HepG2 (cell line): ENCODE results near the gene SLC5A8. TPM values are rescaled to one million over a fixed set of nuclear protein-coding genes. Genes with fewer than 3 reads are reported as not detected.

Source experiments
- ATAC-seq: fragments of 200-7000 bp; cut with Tn5 transposase; 3 replicates; pipeline ENCODE4 v1.9.1; 2020; ENCODE audit warnings: mild to moderate bottlenecking, moderate library complexity
- BruUV-seq: library from RNA; stranded (reverse); fragments of 400-500 nt; replicated peaks from 2 replicates; lab custom pipeline; 2021; lab: Mats Ljungman, UMichigan
- CTCF ChIA-PET: fragments of 300-600 bp; formaldehyde crosslinking; extraction: SDS; loops from one replicate; lab custom pipeline; 2021; ENCODE audit warnings: low total read pairs, inconsistent platforms, low intra/inter-chr PET ratio; lab: Yijun Ruan, JAX
- POLR2A ChIA-PET: fragments of 350-600 bp; sonication (Branson Sonifier 250); formaldehyde crosslinking; loops from one replicate; lab custom pipeline; 2020; ENCODE audit warnings: antibody characterized with exemption, inconsistent platforms; lab: Yijun Ruan, JAX
- DNase-seq: peaks from one replicate; pipeline ENCODE4 v3.0.0-alpha.2; 2015; ENCODE audit warnings: low spot score
- FAIRE-seq: peaks from 3 replicates; lab custom pipeline; 2011; peaks lifted over from hg19 to GRCh38; lab: Jason Lieb, UNC
- H2AFZ ChIP-seq: one replicate; pipeline ENCODE4 v1.6.1; 2011; ENCODE audit warnings: low read length, inconsistent platforms
- H3K27ac ChIP-seq: fragments of 300-600 bp; 3 replicates; pipeline ENCODE4 v1.8.0; 2011; ENCODE audit warnings: mixed run types, mild to moderate bottlenecking, mixed read lengths, low read length, inconsistent platforms; ENCODE audit not compliant: insufficient read depth; ENCODE audit errors: extremely low read length
- H3K27me3 ChIP-seq, 2 experiments: fragments of 200-600 bp in 1 of 2; 2 replicates in 1 of 2; 3 replicates in 1 of 2; pipeline versions ENCODE4 v1.6.0 to v1.8.0; 2011; ENCODE audit warnings: low read length in 2 of 2, mild to moderate bottlenecking in 2 of 2, moderate library complexity in 2 of 2, inconsistent platforms in 1 of 2; ENCODE audit not compliant: insufficient read depth in 2 of 2, control insufficient read depth in 1 of 2
- H3K36me3 ChIP-seq, 2 experiments: fragments of 200-600 bp in 1 of 2; replicated peaks in 1 of 2; 2 replicates in 1 of 2; 3 replicates in 1 of 2; pipeline versions ENCODE4 v1.5.1 to v1.8.0; 2011; ENCODE audit warnings: low read length in 2 of 2, inconsistent platforms in 1 of 2; ENCODE audit not compliant: insufficient read depth in 2 of 2, control insufficient read depth in 1 of 2
- H3K4me1 ChIP-seq: 2 replicates; pipeline ENCODE4 v1.5.1; 2012; ENCODE audit warnings: low read length, inconsistent platforms; ENCODE audit not compliant: insufficient read depth
- H3K4me2 ChIP-seq: 2 replicates; pipeline ENCODE4 v1.6.0; 2011; ENCODE audit warnings: low read depth, low read length, inconsistent platforms
- H3K4me3 ChIP-seq, 3 experiments: fragments of 200-600 bp in 1 of 3; sonication (generic), shearing (Covaris generic) in 1 of 3; replicated peaks in 1 of 3; 2 replicates each; pipeline ENCODE4 v1.5.1; 2011 to 2016; ENCODE audit warnings: low read length in 3 of 3, inconsistent platforms in 2 of 3, low read depth in 2 of 3, mild to moderate bottlenecking in 2 of 3, control low read depth in 1 of 3, mixed read lengths in 1 of 3; ENCODE audit not compliant: insufficient read depth in 1 of 3
- H3K79me2 ChIP-seq: one replicate; pipeline ENCODE4 v1.6.1; 2011; ENCODE audit warnings: low read length, inconsistent platforms; ENCODE audit not compliant: insufficient read depth
- H3K9ac ChIP-seq: 2 replicates; pipeline ENCODE4 v1.6.0; 2011; ENCODE audit warnings: mild to moderate bottlenecking, low read depth, low read length, inconsistent platforms; ENCODE audit not compliant: insufficient read depth
- H3K9me3 ChIP-seq: 2 replicates; pipeline ENCODE4 v1.5.1; 2012; ENCODE audit warnings: mild to moderate bottlenecking, low read length
- H4K20me1 ChIP-seq: 2 replicates; pipeline ENCODE4 v1.6.0; 2011; ENCODE audit warnings: inconsistent platforms, mild to moderate bottlenecking, low read length, moderate library complexity; ENCODE audit not compliant: insufficient read depth
- CBX2 ChIP-seq, 2 experiments: fragments of 200-600 bp in 1 of 2; sonication (generic); formaldehyde crosslinking in 1 of 2; IDR thresholded peaks; 2 replicates each; pipeline versions ENCODE4 v1.7.0 to v1.8.1; 2018 to 2022; ENCODE audit warnings: low read depth in 2 of 2, low read length in 1 of 2, mild to moderate bottlenecking in 1 of 2, missing genetic modification reagents in 1 of 2
- GPBP1L1 ChIP-seq: sonication (generic); formaldehyde crosslinking; IDR thresholded peaks from 2 replicates; pipeline ENCODE4 v1.5.0; 2020; ENCODE audit warnings: mild to moderate bottlenecking, missing genetic modification reagents
- ISL2 ChIP-seq: sonication (generic); formaldehyde crosslinking; IDR thresholded peaks from 2 replicates; pipeline ENCODE4 v1.5.0; 2020; ENCODE audit warnings: missing genetic modification reagents
- JARID2 ChIP-seq: sonication (generic); formaldehyde crosslinking; IDR thresholded peaks from 2 replicates; pipeline ENCODE4 v1.8.1; 2023; ENCODE audit warnings: missing genetic modification reagents, inconsistent platforms; ENCODE audit not compliant: insufficient replicate concordance
- MLLT10 ChIP-seq: sonication (generic); formaldehyde crosslinking; IDR thresholded peaks from 2 replicates; pipeline ENCODE4 v1.4.0; 2020; ENCODE audit warnings: missing genetic modification reagents
- NFE2L2 ChIP-seq: fragments of 150-350 bp; IDR thresholded peaks from 2 replicates; pipeline ENCODE4 v1.6.1; 2014; ENCODE audit warnings: low read length
- ZBTB46 ChIP-seq: sonication (generic); formaldehyde crosslinking; IDR thresholded peaks from 2 replicates; pipeline ENCODE4 v1.4.0; 2020; ENCODE audit warnings: mild to moderate bottlenecking, missing genetic modification reagents, borderline replicate concordance
- ZFP91 ChIP-seq: sonication (generic); formaldehyde crosslinking; IDR thresholded peaks from 2 replicates; pipeline ENCODE4 v1.9.0; 2022; ENCODE audit warnings: missing genetic modification reagents, mild to moderate bottlenecking, borderline replicate concordance
- ZFY ChIP-seq: sonication (generic); formaldehyde crosslinking; IDR thresholded peaks from 2 replicates; pipeline ENCODE4 v1.4.0; 2020; ENCODE audit warnings: missing genetic modification reagents
- ZNF101 ChIP-seq: sonication (generic); formaldehyde crosslinking; IDR thresholded peaks from 2 replicates; pipeline ENCODE4 v1.4.0; 2020; ENCODE audit warnings: mild to moderate bottlenecking, low read depth, missing genetic modification reagents, borderline replicate concordance
- ZNF782 ChIP-seq: sonication (generic); formaldehyde crosslinking; IDR thresholded peaks from 2 replicates; pipeline ENCODE4 v1.4.0; 2020; ENCODE audit warnings: missing genetic modification reagents, mild to moderate bottlenecking, borderline replicate concordance
- ZSCAN12 ChIP-seq: sonication (generic); formaldehyde crosslinking; IDR thresholded peaks from 2 replicates; pipeline ENCODE4 v1.9.0; 2021; ENCODE audit warnings: mild to moderate bottlenecking, missing genetic modification reagents
- WGBS: methylation state at CpG from one replicate; pipeline ENCODE4 v1.1.6; 2017; ENCODE audit warnings: low lambda C conversion rate; 5-methylcytosine and 5-hydroxymethylcytosine counted together
- in situ Hi-C: cut with HindIII; loops from 2 replicates; pipeline ENCODE4 v1.10.0; 2017; ENCODE audit warnings: low pct_unique_long_range_greater_than_20kb; ENCODE audit not compliant: extremely low pct_ligation_motif_present
- intact Hi-C: fragments of 100-400 bp; cut with micrococcal nuclease; formaldehyde crosslinking; loops from one replicate; pipeline ENCODE4 v1.10.0; 2022; ENCODE audit not compliant: unreplicated experiment
- polyA plus RNA-seq, 8 experiments: library from polyadenylated mRNA; depleted of rRNA in 3 of 8; stranded (reverse) in 7 of 8; unstranded in 1 of 8; fragments of >200 nt; fragmentation: Illumina TruSeq in 4 of 8; extraction: Trizol in 4 of 8; gene quantifications; 2 replicates each; pipeline versions ENCODE4 v1.2.1 to v1.2.3, GENCODE V29; 2011 to 2016; ENCODE audit warnings: low read depth in 4 of 8, missing spikeins in 1 of 8, mixed read lengths in 1 of 8; ENCODE audit not compliant: insufficient read depth in 1 of 8
- total RNA-seq, 5 experiments: library from RNA; depleted of rRNA; stranded (reverse); fragments of >200 nt; fragmentation: Illumina TruSeq; extraction: Trizol; gene quantifications; 2 replicates each; pipeline ENCODE4 v1.2.3, GENCODE V29; 2016; ENCODE audit warnings: low read depth in 1 of 5
- TF ChIP-seq, protein P1 (sequence below): sonication (generic); formaldehyde crosslinking; IDR thresholded peaks from 2 replicates; pipeline ENCODE4 v1.5.1; 2020; ENCODE audit warnings: missing genetic modification reagents, mild to moderate bottlenecking, borderline replicate concordance
- TF ChIP-seq, protein P2 (sequence below): sonication (generic); formaldehyde crosslinking; IDR thresholded peaks from 2 replicates; pipeline ENCODE4 v1.4.0; 2020; ENCODE audit warnings: mild to moderate bottlenecking, missing genetic modification reagents

Gene SLC5A8
- total and polyA plus RNA-seq, 2 of the 13 experiments (the other 11 are each of a cell fraction or from before 2014, with no cell fraction given): not detected

DNA sequence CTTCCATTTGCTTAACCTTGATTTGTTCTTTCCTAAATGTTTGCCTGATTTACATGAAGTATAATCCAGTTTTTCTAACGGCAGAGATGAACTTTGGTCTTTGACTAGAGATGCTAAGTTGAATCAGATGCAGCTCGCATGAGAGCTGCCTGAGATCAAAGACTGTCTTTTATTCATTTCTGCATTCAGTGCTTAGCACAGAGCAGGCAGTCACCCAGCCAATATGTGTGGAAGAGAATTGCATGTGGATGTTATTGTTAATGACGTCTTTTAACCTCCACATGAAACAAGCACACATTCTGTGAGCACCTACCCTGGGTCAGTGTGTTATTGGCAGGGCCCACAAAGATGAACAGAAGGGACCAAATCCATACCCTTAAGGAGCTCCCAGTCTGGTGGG lies 99.2 kb downstream of the SLC5A8 start:
- no peak for FAIRE-seq
- in situ Hi-C loops: no loop called here
- Histone ChIP-seq H4K20me1 (no peaks in the 10 kb centered on the region), H3K27ac (no peak overlapping the region), H3K4me3 (no peak overlapping the region), H3K9ac (no peak overlapping the region), H3K79me2 (no peaks in the 10 kb centered on the region), H3K27me3 (no peaks in the 10 kb centered on the region; a peak in 1 of 5 replicates), H3K4me2 (no peak overlapping the region), H3K36me3 (no peaks in the 10 kb centered on the region), H3K9me3 (no peaks in the 10 kb centered on the region), H3K4me1 (no peaks in the 10 kb centered on the region), H2AFZ (no peak overlapping the region)
- 2% methylated on average over 3 of the region's 3 CpGs for WGBS
- ATAC-seq: no peak
- ChIA-PET CTCF (no interaction called here), POLR2A (no interaction called here)
- intact Hi-C loops: no loop called here
- no peak for DNase-seq
- no TSS peak for BruUV-seq
- TF ChIP-seq, protein P1, sequence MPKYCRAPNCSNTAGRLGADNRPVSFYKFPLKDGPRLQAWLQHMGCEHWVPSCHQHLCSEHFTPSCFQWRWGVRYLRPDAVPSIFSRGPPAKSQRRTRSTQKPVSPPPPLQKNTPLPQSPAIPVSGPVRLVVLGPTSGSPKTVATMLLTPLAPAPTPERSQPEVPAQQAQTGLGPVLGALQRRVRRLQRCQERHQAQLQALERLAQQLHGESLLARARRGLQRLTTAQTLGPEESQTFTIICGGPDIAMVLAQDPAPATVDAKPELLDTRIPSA (CRISPR knock-in tag): no peak
- TF ChIP-seq ISL2 (CRISPR knock-in tag): no peak
- no peak for TF ChIP-seq JARID2 (CRISPR knock-in tag)
- no peak for TF ChIP-seq MLLT10
- TF ChIP-seq GPBP1L1 (CRISPR knock-in tag): no peak
- no peak for TF ChIP-seq CBX2 (IDR thresholded peaks at IDR 0.05; ENCODE audit: low read depth, low read length)
- TF ChIP-seq CBX2 (CRISPR knock-in tag; IDR thresholded peaks at IDR 0.05; ENCODE audit: low read depth): no peak
- no peak for TF ChIP-seq NFE2L2
- no peak for TF ChIP-seq ZSCAN12
- TF ChIP-seq ZBTB46: no peak
- no peak for TF ChIP-seq ZNF782 (CRISPR knock-in tag)
- TF ChIP-seq, protein P2, sequence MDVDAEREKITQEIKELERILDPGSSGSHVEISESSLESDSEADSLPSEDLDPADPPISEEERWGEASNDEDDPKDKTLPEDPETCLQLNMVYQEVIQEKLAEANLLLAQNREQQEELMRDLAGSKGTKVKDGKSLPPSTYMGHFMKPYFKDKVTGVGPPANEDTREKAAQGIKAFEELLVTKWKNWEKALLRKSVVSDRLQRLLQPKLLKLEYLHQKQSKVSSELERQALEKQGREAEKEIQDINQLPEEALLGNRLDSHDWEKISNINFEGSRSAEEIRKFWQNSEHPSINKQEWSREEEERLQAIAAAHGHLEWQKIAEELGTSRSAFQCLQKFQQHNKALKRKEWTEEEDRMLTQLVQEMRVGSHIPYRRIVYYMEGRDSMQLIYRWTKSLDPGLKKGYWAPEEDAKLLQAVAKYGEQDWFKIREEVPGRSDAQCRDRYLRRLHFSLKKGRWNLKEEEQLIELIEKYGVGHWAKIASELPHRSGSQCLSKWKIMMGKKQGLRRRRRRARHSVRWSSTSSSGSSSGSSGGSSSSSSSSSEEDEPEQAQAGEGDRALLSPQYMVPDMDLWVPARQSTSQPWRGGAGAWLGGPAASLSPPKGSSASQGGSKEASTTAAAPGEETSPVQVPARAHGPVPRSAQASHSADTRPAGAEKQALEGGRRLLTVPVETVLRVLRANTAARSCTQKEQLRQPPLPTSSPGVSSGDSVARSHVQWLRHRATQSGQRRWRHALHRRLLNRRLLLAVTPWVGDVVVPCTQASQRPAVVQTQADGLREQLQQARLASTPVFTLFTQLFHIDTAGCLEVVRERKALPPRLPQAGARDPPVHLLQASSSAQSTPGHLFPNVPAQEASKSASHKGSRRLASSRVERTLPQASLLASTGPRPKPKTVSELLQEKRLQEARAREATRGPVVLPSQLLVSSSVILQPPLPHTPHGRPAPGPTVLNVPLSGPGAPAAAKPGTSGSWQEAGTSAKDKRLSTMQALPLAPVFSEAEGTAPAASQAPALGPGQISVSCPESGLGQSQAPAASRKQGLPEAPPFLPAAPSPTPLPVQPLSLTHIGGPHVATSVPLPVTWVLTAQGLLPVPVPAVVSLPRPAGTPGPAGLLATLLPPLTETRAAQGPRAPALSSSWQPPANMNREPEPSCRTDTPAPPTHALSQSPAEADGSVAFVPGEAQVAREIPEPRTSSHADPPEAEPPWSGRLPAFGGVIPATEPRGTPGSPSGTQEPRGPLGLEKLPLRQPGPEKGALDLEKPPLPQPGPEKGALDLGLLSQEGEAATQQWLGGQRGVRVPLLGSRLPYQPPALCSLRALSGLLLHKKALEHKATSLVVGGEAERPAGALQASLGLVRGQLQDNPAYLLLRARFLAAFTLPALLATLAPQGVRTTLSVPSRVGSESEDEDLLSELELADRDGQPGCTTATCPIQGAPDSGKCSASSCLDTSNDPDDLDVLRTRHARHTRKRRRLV (CRISPR knock-in tag): no peak
- TF ChIP-seq ZFP91 (CRISPR knock-in tag): no peak
- no peak for TF ChIP-seq ZFY (CRISPR knock-in tag)
- no peak for TF ChIP-seq ZNF101 (CRISPR knock-in tag)
